Kidney tubule cell (primary cell): ENCODE data around the gene SLC34A1.

ENCODE experiments used
- DNase-seq: peaks from one replicate; pipeline ENCODE4 v3.0.0-alpha.2; 2018; ENCODE audit warnings: low spot score

Gene SLC34A1

DNA sequence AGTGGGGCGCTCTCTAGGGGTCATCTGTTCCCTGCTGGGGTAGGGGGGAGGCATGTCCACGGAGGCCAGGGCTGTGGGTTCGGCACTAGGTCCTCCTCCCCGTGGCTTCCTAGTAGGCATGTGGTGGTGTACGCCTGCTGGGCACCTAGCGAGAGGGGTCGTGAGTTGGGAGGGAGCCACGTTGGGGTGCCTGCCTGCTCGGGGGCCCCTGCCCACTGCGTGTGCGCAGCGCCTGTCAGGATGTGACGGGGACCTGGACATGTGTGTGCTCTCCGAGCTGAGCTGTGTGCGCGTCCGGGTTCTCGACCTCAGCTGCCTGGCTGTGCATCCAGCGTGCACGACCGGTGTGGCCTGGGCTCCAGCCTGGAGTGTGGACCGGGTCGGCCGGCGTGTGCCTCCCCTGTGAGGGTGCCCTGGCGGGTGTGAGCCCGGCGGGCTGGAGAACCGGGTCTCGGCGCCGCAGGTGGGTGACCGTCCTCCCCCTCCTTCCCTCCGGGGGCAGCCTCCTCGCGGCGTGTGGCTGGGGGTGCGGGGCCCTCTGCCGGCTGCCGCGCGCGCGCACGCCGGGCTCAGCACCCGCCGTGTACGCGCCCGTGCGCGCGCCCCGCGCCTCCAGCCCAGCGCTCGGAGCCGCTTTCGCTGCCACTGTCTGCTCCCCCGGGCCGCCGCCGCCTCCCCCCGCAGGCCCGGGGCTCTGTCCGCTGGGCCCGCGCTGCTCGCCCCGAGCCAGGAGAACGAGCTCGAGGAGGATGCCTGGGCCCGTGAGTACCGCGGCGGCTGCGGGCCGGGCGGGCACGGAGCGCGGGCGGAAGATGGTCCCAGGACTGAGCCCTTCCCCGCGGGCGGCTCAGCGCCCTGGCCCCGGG is 62.2 kb downstream of the SLC34A1 start, which contains the start of gene PRR7:
PRR7 (plus strand) TSS at position 615 of the 866 bp plus-strand sequence. CDS start 8,254 bp downstream, outside the sequence.
- DNase-seq: peak; percentile 75

DNA sequence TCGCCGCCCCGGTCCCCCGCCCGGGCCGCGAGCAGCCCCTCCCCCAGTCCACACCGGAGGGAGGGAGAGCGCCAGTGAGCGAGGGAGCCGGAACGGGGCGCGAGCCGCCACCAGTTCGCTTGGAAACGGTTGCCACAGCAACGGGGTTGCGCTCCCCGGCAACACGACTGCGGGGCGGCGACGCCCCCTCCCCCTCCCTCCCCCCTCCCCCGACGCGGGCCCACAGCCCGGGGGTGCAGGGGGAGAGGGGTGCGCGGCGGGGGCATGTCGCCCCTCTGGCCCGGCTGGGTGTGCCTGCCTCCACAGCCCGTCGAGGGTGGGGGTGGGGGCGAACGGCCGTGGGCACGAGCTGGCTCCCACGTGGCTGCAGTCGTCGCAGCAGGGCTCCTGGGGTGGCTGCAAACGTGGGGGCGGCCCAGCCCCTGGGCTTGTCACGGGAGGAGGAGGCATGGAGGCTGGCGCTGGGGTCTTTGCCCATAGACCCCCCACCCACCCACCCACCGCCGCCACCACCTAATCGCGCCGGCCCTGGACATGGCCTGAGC is 62.9 kb downstream of the SLC34A1 start:
- DNase-seq: peak; percentile 63

DNA sequence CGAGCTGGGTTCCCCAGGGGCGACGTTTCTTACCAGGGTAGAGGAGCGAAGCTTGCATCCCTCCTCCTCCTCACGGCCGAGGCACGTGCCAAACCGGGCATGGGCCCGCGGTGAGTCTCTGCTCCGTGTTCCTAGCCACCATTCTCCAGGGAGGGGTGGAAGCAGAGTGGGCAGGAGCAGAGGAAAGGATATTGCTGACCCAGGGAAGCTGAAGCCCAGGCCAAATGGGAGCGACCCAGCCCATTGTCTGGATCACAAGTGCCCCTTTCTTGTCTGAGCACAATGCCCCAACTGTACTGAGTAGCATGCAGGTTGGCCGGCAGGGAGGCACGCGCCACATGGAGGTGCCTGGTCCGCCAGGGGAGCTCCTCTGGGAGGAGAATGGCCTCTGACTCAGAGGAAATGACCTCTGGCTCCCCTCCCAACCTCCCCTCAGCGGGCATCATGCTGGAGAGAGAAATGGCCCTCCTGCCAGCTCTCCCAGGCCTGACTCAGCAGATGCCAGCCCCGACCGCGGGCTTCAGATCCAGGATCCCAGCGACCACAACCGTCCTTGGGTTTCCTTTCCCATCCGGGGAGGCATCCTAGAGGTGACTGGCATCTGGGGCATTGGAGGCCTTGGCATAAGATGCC is 63.5 kb downstream of the SLC34A1 start:
- DNase-seq: peak; percentile 98
